ENCODE measurements around the gene GLS2.
A peak's percentile ranks its signal among the peaks of the same experiment; 100 is the strongest.
"Not testable (repeated sequence)": the region's sequence is repeated elsewhere in the genome, so short reads cannot be mapped to it uniquely, and the experiment has no call there.

GLS2 gene

DNA sequence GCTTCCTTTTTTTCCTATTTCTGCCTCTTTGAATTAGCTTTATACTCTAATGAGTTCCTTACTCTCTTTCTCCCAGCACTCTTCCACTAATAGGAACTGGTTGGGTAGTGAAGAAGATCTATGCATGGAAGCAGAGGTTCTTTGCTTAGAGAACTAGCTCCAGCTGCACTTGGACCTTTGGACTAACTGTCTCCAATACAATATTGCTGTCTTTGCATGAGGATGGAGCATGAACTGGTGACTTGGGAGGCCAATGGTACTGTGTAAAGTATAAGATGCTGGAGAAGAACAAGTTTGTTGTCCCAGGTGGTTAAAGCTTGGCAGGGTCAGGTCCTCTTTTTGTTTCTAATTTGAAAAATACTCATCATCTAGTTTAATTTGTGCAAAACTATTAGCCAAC is 2.4 kb upstream of the GLS2 start:
- DNase-seq: no peak

DNA sequence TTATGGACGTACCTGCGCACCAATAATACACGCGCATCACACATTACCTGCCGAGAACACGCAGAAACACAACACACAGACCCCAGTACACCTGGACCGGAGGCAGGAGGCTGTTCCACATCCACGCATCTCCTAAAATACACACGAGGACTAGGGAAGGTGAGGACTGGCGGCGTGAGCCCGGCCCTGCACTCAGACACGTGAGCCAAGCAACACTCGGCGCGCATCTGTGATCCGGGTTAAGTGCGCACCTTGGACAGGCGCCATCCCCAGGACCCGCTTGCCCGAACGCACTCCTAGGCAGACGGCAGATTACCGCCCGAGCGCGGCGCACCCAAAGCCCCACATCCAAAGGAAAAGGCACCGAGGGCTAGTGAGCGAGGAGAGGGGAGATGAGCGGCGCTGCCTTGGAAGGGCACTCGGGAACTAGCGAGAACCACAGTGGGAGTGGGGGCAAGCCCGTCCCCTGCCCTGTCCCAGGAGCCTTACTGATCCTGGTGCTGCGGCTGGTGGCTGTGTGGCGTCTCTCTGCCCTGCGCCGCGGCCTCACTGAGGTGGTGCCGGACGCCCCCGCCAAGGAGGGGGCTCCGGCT is 417 bp downstream of the GLS2 start:
- peak in 1 of 4 experiments; percentile 12 for DNase-seq

DNA sequence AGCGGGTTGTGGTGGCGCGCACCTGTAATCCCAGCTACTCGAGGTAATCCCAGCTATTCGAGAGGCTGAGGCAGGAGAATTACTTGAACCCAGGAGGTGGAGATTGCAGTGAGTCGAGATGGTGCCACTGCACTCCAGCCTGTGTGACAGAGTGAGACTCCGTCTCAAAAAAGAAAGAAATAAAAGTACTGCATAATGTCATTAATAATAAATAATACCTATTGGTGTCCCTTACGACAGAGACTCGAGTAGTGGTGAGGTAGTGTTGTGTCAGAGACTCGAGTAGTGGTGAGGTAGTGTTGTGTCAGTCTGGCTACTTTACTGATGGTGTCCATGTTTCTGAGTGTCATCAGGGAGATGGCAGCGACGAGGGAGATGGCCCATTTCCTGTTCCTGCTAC is 1.3 kb downstream of the GLS2 start:
- no peak for DNase-seq

DNA sequence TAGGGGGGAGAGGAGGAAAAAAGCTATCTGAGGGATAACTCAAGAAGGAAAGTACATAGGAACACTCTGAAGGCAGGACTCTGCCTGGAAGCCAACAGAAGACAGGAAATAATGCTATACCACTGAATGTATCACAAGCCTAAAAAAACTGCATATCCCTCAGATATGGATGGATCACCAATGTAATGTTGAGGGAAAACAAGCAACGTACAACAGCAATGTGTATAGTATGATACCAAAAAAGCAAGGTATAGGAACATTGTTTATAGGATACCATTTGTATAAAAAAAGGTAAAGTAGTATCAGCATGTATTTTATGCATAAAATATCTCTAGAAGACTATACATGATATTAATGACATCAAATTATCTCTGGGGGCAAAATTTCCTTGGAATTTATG is 3.4 kb downstream of the GLS2 start:
- DNase-seq: no peak

DNA sequence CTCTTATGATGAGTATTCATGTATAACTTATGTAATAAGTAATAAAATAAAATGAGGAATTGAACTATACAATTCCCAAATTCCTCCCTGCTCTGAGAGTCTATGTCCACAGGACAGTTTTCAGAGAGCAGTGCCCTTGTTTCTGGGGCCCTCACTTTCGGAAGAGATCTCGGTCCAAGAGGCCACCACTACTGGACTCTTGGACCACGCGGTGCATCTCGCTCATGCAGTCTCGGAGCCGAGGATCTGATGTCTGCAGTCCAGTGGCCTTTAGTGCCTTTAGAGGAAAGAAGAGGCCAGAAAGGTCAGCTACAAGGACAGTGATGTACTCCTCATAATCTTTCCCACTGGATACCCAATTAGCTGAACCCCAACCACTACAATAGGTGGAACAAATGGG is 8.3 kb downstream of the GLS2 start:
- DNase-seq: no peak

DNA sequence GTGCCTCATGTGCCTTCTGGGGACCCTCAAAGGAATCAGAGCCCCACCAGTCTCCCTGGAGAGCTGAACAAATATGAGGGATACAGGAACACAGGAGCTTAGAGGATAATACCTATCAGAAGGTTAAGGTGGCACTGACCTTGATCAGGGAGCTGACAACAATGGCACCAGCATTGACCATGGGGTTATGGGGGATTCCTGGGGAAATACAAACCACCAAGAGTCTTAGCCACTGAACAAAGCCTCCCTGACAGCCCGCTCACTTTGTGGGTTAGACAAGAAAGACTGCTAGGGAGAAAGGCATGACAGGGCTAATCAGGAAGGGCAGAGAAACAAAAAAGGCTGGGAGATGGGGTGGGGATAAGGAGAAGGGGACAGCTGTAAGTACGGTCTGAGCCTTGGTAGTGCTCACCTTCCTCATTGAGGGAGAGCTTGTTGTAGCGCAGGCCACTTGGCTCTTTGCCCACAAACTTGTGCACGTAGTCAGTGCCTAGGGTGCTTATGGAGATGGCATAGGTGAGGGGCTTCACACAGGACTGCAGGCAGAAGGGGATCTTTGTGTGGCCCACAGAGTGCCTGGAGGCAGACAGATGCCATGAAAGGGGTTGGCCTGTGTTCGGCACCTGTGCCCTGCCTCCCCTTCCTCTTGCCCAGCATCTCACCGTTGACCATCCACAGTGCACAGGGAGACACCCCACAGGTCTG is 10.3 kb downstream of the GLS2 start:
- no peak for DNase-seq

DNA sequence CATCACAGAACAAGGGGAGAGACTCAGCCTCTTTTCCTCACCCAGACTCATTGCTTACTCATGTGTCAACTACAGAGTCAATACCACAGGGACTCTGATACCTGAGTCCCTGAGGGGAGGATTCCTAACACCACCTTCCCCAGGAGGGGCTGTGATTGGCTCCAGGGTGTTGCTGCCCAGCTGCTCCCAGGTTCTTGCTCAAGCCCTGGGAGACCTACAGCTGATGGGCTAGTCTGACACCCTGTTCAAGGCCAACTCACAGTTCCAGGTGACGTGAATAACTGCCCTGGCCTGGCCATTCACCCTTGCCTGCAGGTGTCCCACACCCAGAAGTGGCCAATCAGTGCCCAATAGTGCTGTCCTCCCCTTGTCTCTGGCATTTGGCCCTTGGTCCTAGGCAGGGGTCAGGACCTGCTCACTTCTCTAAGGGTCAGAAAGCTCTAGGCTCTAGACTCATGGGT is 11.0 kb downstream of the GLS2 start:
- no peak for DNase-seq

DNA sequence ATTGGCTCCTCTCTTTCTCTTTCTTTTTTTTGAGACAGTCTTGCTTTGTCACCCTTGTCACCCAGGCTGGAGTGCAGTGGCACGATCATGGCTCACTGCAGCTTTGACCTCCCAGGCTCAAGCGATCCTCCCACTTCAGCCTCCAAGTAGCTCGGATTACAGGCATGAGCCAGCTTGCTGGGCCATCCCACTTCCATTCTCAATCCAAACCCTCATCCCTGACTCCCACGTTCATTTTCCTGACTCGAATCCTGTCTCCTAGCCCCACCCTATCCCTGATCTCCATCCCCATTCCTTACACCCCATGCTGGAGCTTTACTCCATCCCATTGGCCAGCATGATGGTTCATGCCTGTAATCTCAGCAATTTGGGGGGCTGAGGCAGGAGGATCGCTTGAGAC is 11.8 kb downstream of the GLS2 start:
- no peak for DNase-seq

DNA sequence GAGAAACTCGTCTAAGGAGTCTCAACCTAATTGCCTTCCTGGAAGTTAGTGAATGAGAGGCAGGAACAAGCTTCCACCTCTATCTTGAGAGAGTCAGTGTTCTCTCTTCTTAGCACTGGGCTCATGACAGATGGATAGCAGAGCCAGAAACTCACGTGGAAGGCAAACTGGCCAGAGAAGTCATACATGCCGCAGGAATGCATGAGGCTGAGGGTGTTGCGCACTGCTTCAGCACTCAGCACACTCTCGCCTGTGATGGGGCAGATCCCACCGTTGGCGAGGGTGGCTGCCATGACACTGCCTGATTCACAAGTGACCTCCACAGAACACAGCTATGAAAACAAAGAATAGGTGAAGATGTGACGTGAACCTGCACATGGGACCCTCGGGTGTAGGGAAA is 13.6 kb downstream of the GLS2 start:
- no peak for DNase-seq

DNA sequence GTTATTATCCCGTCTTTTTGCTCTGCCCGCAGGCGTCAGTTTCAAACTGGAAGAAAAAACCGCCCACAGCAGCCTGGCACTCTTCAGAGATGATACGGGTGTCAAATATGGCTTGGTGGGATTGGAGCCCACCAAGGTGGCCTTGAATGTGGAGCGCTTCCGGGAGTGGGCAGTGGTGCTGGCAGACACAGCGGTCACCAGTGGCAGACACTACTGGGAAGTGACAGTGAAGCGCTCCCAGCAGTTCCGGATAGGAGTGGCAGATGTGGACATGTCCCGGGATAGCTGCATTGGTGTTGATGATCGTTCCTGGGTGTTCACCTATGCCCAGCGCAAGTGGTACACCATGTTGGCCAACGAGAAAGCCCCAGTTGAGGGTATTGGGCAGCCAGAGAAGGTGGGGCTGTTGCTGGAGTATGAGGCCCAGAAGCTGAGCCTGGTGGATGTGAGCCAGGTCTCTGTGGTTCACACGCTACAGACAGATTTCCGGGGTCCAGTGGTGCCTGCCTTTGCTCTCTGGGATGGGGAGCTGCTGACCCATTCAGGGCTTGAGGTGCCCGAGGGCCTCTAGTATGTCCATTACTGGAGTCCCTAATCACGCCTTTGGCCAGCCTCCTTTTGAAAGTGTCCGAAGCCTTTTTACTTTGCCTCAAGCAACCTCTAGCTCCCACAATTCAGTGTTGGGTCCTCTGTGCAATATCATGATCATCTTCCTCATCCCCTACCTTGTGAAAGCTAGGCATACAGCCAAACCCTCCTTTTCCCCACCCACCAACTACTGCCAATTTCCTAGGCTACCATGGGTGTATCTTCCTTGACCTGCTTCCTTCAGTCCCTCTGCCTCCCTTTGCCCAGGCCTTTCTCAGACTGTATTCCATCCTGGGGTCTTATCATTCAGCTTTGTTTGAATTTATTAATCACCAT is 18.7 kb downstream of the GLS2 start:
- DNase-seq: peak in 3 of 4 experiments; percentile 28 to 48 (median 31)

DNA sequence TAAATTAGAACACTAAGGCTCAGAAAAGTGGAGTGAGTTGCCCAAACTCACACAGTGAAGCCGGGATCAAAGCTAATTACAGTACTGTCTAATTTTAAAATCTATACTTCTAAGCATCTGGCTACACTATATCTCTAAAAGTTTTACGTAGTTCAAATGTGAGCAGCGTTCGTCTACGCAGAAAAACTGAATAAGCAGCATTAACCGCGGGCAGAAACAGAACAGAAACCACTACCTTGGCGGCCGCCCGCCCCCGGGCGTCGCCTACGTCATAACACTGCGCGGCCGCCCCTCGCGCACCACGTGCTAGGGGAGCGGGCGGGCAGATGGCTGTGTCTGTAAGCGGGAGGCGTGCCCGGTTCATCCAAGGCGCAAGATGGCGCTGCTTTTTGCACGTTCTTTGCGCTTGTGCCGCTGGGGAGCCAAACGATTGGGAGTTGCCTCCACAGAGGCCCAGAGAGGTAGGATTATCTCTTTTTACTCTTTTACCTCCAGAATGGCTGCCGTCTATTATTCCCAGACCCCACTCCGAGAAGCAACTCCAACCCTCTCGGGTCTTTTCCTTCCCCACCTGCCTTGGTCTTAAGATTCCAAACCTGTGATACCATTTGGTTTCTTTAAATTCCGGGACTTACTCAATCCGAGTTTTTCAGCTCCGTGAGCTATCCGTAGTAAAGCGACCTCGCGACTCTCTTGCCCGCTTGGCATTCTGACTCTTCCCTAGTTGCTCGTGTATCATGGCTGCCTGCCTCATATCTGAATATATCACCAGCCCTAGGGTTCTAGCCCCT is 19.6 kb downstream of the GLS2 start, which contains the start of gene SPRYD4:
Gene SPRYD4 (plus strand): TSS at position 363 of the 791 bp plus-strand sequence. CDS start 14 bp downstream, at position 377.
- peak; percentile 97 to 98 (median 98) for DNase-seq

DNA sequence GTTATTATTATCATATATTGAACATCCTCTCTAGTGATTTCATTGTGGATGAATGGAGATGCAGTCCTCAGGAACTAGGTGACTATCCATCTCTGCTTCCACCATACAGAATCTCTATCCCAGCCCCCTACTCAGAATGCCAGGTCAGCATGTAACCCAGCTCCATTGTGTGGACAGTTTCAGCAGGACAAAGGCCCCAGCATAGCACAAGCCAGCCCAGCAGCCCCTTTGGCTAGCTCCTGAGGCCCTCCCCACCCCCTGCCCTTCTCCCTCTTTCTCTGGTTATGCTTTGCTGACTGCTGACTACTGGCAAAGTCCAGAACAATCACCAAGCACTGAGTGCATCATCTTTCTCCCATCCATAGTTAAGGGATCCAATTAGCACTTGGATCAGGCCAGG is 25.4 kb downstream of the GLS2 start:
- no peak for DNase-seq

DNA sequence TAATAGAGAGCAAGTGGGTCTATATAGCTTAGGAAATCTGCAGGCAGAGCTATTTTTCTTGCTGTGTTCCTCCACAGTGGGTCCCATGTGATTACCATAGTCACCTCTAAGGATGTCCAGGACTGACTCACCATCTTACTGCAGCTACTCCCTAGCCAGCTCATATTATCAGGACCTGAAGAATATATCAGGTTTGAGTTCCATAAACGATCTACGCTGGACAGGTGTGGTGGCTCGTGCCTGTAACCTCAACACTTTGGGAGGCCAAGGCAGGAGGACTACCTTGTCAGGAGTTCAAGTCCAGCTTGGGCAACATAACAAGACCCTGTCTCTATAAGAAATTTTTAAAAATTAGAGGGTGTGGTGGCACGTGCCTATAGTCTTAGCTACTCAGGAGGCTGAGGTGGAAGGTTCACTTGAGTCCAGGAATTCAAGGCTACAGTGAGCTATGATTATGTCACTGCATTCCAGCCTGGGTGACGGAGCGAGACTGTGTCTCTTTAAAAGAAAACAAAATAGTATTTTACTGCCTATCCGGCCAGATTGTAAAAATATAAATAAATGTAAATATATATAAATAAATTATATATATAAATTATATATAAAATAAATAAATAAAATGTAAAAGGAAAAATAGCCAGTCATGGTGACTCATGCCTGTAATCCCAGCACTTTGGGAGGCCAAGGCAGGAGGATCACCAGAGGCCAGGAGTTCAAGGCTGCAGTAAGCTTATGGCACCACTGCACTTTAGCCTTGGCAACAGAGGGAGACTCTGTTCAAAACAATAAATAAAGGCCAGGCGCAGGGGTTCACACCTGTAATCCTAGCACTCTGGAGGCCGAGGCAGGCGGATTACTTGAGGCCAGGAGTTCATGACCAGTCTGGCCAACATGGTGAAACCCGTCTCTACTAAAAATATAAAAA is 26.5 kb downstream of the GLS2 start:
- peak in 1 of 4 experiments; percentile 14 for DNase-seq

DNA sequence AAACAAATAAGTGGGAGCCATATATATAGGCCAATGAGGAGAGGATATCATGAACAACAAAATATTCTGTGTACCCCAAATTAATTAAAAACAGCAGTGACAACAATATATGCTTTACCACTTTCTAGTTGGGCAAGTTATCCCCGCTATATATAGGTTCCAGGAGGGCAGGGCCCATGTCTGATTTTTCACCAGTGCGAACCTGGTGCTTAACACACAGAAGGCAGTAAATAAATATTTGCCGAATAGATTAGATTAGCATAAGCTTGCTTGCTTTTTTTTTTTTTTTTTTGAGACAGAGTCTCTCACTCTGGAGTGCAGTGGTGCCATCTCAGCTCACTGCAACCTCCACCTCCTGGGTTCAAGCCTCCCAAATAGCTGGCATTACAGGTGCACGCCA is 30.1 kb downstream of the GLS2 start:
- DNase-seq: no peak

DNA sequence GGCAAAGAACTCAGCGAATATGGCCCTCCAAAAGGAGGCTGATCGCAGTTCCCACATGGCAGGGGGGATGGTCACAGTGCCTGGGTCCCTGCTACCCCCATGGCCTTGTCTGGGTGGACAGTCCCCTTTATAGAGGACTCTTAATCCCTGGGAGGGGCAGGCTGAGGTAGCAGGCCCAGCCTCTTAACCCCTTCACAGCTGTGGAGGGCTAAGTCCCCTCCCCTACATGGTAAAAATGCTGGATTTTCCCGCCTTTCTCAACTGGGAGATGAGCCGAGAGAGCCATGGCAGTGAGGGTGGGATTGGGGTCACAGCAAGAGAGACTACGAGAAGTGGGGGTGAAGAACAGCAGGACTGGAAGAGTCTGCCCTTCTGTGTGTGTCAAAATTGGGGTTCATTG is 33.4 kb downstream of the GLS2 start, which contains the start of gene MIP:
Gene MIP (minus strand): TSS at position 101 of the 400 bp plus-strand sequence. CDS start 44 bp downstream, at position 57.
- no peak for DNase-seq

DNA sequence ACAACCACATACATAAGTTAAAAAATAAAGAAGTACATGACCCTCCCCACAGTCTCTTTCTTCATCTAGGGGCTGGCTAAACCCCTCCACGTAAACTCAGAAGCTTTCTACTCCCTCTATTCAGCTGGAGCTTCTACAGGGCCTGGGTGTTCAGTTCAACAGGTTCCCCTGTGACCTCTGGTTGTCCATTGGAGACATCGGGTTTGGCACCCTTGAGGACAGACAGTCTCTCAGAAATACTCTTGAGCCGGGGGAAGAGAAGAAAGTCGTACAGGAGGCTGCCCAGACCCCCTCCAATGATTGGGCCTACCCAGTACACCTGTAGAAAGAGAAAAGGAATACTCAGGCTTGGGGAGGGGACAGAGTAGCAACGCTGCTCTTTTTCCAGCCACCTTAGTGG is 36.8 kb downstream of the GLS2 start:
- DNase-seq: no peak

DNA sequence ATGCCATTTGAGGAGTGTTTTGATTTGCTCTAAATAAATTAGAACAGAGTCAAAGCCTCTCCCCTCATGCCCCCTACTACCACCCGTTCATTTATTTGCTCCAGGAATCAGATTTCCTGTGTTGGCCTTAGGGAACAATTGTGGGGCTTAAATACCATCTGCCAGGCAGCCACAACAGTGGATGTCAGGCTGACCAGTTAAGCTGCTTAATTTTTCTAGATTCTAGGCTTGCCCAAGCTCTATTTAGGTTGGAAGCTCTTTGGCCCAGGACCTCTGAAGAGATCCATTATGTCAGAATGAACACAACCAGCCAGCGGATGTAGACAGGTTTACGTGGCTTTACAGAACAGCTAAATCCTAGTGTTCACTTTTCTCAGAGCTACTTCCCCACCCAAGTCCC is 37.7 kb downstream of the GLS2 start:
- DNase-seq: no peak

DNA sequence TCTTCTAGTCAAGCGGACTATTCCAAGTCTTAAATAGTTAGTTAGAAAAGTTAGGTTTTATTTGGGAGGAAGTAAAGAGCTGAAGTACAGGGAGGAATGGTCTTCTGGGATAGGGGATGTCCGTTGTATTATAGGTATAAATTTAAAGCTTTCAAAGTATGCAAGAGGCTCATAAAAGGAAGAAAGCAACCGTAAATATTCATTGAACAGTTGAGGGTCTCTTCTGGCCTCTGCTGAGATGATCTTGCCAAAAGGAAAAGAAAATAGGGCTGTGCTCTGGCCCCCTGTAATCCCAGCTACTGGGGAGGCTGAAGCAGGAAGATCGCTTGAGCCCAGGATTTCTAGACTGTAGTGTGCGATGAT is 38.4 kb downstream of the GLS2 start:
- no peak for DNase-seq

DNA sequence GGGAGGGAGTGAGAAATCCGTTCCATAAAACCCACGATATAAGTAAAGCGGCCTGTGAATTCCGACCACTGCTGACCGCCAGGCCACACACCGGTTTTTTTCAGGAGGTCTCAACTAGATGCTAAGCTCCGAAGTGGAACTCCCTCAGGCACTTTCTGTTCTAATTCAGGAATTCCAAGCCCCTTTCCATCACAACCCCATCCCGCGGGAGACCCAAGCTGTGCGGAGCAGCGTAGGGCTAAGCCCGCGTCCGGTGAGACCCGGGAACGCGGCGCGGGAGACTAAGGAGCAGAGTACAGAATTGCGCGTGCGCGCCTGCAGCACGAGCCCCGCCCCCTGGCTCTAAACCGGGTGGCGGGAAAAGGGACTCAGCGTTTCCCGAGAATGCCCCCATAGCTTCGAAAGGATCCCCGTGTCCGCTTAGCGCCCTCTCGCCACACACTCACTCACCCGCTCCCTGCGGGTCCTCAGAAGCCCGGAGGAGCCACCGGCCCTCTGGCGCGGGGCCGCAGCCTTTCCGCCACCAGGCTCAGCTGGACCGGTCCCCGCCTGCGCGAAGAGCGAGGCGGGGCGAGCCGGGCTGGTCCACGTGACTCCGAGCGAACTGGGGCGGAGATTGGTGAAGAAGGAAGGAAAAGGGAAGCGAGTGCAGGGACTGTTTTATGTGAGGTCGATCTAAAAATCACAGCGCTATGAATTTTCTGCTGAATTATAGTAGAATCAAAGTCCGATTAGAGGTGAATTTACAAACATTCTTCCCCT is 38.9 kb downstream of the GLS2 start, which contains the start of gene TIMELESS:
Gene TIMELESS (minus strand): TSS at position 567 of the 762 bp plus-strand sequence. CDS start 15,256 bp downstream, outside the sequence.
- peak; percentile 92 to 96 (median 96) for DNase-seq

DNA sequence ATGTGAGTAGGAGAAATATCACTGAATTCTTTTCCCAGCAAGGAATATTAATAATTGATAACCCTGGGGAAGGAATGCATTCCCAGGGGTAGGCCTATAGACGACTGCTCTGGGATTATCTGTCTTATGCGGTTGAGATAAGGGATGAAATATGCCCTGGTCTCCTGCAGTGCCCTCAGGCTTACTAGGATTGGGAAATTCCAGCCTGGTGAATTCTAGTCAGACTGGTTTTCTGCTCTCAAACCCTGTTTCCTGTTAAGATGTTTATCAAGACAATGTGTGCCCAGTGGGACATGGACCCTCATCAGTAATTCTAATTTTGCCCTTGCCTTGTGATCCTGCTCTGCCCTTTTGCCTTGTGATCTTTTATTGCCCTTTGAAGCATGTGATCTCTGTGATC is 44.8 kb downstream of the GLS2 start:
- DNase-seq: not testable (repeated sequence)
